NCI-H774 (cell line): Measurements from ENCODE around the gene TAC4.
"Not testable (repeated sequence)": the region's sequence is repeated elsewhere in the genome, so short reads cannot be mapped to it uniquely, and the experiment has no call there.

Experiments
- DNase-seq: peaks from one replicate; lab custom pipeline; 2025; lab: John Stamatoyannopoulos, UW

TAC4 gene

GRCh38 chr17:49842371-49842770 is 5.5 kb downstream of the TAC4 start:
- DNase-seq: no peak

GRCh38 chr17:49841548-49841947 is 6.3 kb downstream of the TAC4 start:
- no peak for DNase-seq

GRCh38 chr17:49839455-49839854 is 8.4 kb downstream of the TAC4 start:
- no peak for DNase-seq

GRCh38 chr17:49836111-49837030 is 11.5 kb downstream of the TAC4 start:
- no peak for DNase-seq

GRCh38 chr17:49835472-49835871 is 12.4 kb downstream of the TAC4 start:
- no peak for DNase-seq

- DNase-seq: no peak
Measured at GRCh38 chr17:49834118-49834743, 13.6 kb downstream of the TAC4 start.

- DNase-seq: no peak
Measured at GRCh38 chr17:49832840-49833599, 14.8 kb downstream of the TAC4 start.

GRCh38 chr17:49830605-49831004 is 17.3 kb downstream of the TAC4 start:
- DNase-seq: no peak

GRCh38 chr17:49829026-49829425 is 18.8 kb downstream of the TAC4 start:
- DNase-seq: no peak

- DNase-seq: not testable (repeated sequence)
Measured at GRCh38 chr17:49828325-49828724, 19.5 kb downstream of the TAC4 start.

- DNase-seq: no peak
Measured at GRCh38 chr17:49825645-49826044, 22.2 kb downstream of the TAC4 start.

GRCh38 chr17:49823614-49824013 is 24.3 kb downstream of the TAC4 start:
- DNase-seq: no peak

GRCh38 chr17:49822829-49823228 is 25.0 kb downstream of the TAC4 start:
- no peak for DNase-seq

GRCh38 chr17:49821916-49822315 is 26.0 kb downstream of the TAC4 start:
- DNase-seq: no peak

- DNase-seq: no peak
Measured at GRCh38 chr17:49821466-49821865, 26.4 kb downstream of the TAC4 start.

GRCh38 chr17:49820773-49821172 is 27.1 kb downstream of the TAC4 start:
- DNase-seq: no peak

- no peak for DNase-seq
Measured at GRCh38 chr17:49819651-49820050, 28.2 kb downstream of the TAC4 start.

GRCh38 chr17:49819138-49819537 is 28.7 kb downstream of the TAC4 start:
- no peak for DNase-seq

- no peak for DNase-seq
Measured at GRCh38 chr17:49817993-49818392, 29.9 kb downstream of the TAC4 start.

GRCh38 chr17:49815761-49816281 is 32.0 kb downstream of the TAC4 start:
- no peak for DNase-seq

- DNase-seq: no peak
Measured at GRCh38 chr17:49814781-49815529, 32.9 kb downstream of the TAC4 start.

GRCh38 chr17:49809056-49809455 is 38.8 kb downstream of the TAC4 start:
- no peak for DNase-seq
